Neural progenitor cell (in vitro differentiated cells): ENCODE data around the gene SPINT3.

Experiments
- CTCF ChIP-seq: fragments of 200-600 bp; sonication (generic); IDR thresholded peaks from 2 replicates; pipeline ENCODE4 v1.5.1; 2017; ENCODE audit warnings: antibody characterized with exemption, mild to moderate bottlenecking
- EZH2 ChIP-seq: fragments of 200-600 bp; sonication (generic); IDR thresholded peaks from 2 replicates; pipeline ENCODE4 v1.6.1; 2017; ENCODE audit warnings: antibody characterized with exemption, mild to moderate bottlenecking, moderate library complexity

GRCh38 chr20:45501600-45501999, 13.8 kb downstream of the SPINT3 start:
- TF ChIP-seq CTCF: no peak
- no peak for TF ChIP-seq EZH2
